Colonic mucosa (tissue), 4 donors: ENCODE measurements around the gene RPRD2. TPM values are rescaled to one million over a fixed set of nuclear protein-coding genes. Genes with fewer than 3 reads are reported as not detected.

Source experiments
- DNase-seq: peaks from one replicate; pipeline ENCODE4 v3.0.0-alpha.2; 2020
- H3K27ac ChIP-seq: fragments of 200-600 bp; one replicate; pipeline ENCODE4 v1.8.0; 2021
- H3K27me3 ChIP-seq: fragments of 200-600 bp; one replicate; pipeline ENCODE4 v1.8.0; 2021
- H3K36me3 ChIP-seq: fragments of 200-600 bp; one replicate; pipeline ENCODE4 v1.8.0; 2021
- H3K4me1 ChIP-seq: fragments of 200-600 bp; one replicate; pipeline ENCODE4 v1.8.0; 2021; ENCODE audit warnings: mild to moderate bottlenecking
- H3K4me3 ChIP-seq: fragments of 200-600 bp; one replicate; pipeline ENCODE4 v1.8.0; 2021
- H3K9ac ChIP-seq, 2 donors: one replicate each; pipeline ENCODE4 v1.7.0; 2013; ENCODE audit warnings: control low read depth in 2 of 2, low read depth in 2 of 2, low read length in 2 of 2
- H3K9me3 ChIP-seq: fragments of 200-600 bp; one replicate; pipeline ENCODE4 v1.8.0; 2021
- CTCF ChIP-seq: fragments of 200-600 bp; IDR thresholded peaks from one replicate; pipeline ENCODE4 v1.8.0; 2022; ENCODE audit warnings: antibody characterized with exemption, mild to moderate bottlenecking
- intact Hi-C: fragments of 100-400 bp; cut with DNase I; formaldehyde crosslinking; loops from one replicate; pipeline ENCODE4 v1.14.1; 2022
- microRNA-seq: library from miRNA; unstranded; fragments of <30 nt; microRNA quantifications from one replicate; pipeline ENCODE4, GENCODE V29; 2019
- total RNA-seq, 2 donors: library from RNA; stranded (reverse); fragmentation: NEBNext Ultra II Directional in 1 of 2; extraction: Animal tissue kit (Norgen Biotek cat#: 25700) in 1 of 2; gene quantifications; one replicate each; pipeline ENCODE4 v1.2.1, GENCODE V29; 2021
- donor health status: healthy.
- donor health status: DM: no; HTN: no; CAD: no.
- donor health status: DM: no; HTN: no; CAD: no.

The RPRD2 gene
- total RNA-seq, 2 donors from 2014 or later: 27.0 to 28.9 TPM

- H3K27ac ChIP-seq: peak overlapping the region; percentile 75
- peak overlapping the region in 1 of 2 donors; percentile 86 for H3K9ac ChIP-seq
- H3K4me3 ChIP-seq: no peak overlapping the region
- intact Hi-C loops: no loop called here
- no peak for TF ChIP-seq CTCF
- H3K27me3 ChIP-seq: no peaks in the 10 kb centered on the region
- no peak for DNase-seq
- H3K9me3 ChIP-seq: no peaks in the 10 kb centered on the region
- no peaks in the 10 kb centered on the region for H3K36me3 ChIP-seq
- H3K4me1 ChIP-seq: peaks cover 18% of the 10 kb centered on the region
Observed at GRCh38 chr1:150516616-150517015, 152.7 kb downstream of the RPRD2 start.

GRCh38 chr1:150521196-150521968, 157.4 kb downstream of the RPRD2 start:
- no peak overlapping the region for H3K4me3 ChIP-seq
- no peak for TF ChIP-seq CTCF
- H3K27ac ChIP-seq: no peak overlapping the region
- peaks cover 10% of the 10 kb centered on the region for H3K4me1 ChIP-seq
- no peak overlapping the region for H3K9ac ChIP-seq
- intact Hi-C loops: no loop called here
- DNase-seq: no peak
- no peaks in the 10 kb centered on the region for H3K36me3 ChIP-seq
- no peaks in the 10 kb centered on the region for H3K27me3 ChIP-seq
- no peaks in the 10 kb centered on the region for H3K9me3 ChIP-seq

- no peak overlapping the region for H3K27ac ChIP-seq
- H3K27me3 ChIP-seq: no peaks in the 10 kb centered on the region
- H3K9ac ChIP-seq: no peak overlapping the region
- H3K4me3 ChIP-seq: no peak overlapping the region
- intact Hi-C loops: no loop called here
- no peaks in the 10 kb centered on the region for H3K9me3 ChIP-seq
- TF ChIP-seq CTCF: no peak
- no peak for DNase-seq
- no peaks in the 10 kb centered on the region for H3K36me3 ChIP-seq
- no peaks in the 10 kb centered on the region for H3K4me1 ChIP-seq
Observed at GRCh38 chr1:150525348-150525747, 161.4 kb downstream of the RPRD2 start.

Small RNA genes lying within 50 kb of the gene (microRNA-seq; reads per million reads assigned to microRNA genes)
- gene MIR6878: not detected

Other genes with a start within 250 kb of the RPRD2 start
- gene PLEKHO1, start 214.2 kb upstream of the RPRD2 start, total RNA-seq: 10 to 100 TPM in 1 of 2 donors, 1 to 10 TPM in 1; 5.4 to 30.8 TPM
- gene ANP32E, start 128.0 kb upstream of the RPRD2 start, total RNA-seq: 10 to 100 TPM; 18.5 to 36.3 TPM
- under 1 TPM; 0.22 to 0.29 TPM for gene CA14, start 106.4 kb upstream of the RPRD2 start, total RNA-seq
- 100 to 1,000 TPM; 180 to 209 TPM for gene APH1A, start 95.1 kb upstream of the RPRD2 start, total RNA-seq
- gene C1orf54, start 91.4 kb upstream of the RPRD2 start, total RNA-seq: 1 to 10 TPM; 2.7 to 6.0 TPM
- gene CIART, start 81.6 kb upstream of the RPRD2 start, total RNA-seq: 1 to 10 TPM in 1 of 2 donors, under 1 TPM in 1; 0.69 to 1.6 TPM
- gene MRPS21, start 70.3 kb upstream of the RPRD2 start, total RNA-seq: 10 to 100 TPM; 42.7 to 68.6 TPM
- 10 to 100 TPM; 43.4 to 47.3 TPM for gene PRPF3, start 42.6 kb upstream of the RPRD2 start, total RNA-seq
- 10 to 100 TPM; 19.1 to 30.4 TPM for gene TARS2, start 123.3 kb downstream of the RPRD2 start, total RNA-seq
- gene ECM1, start 144.0 kb downstream of the RPRD2 start, total RNA-seq: 10 to 100 TPM in 1 of 2 donors, 1 to 10 TPM in 1; 6.3 to 10.5 TPM
- not detected for gene FALEC, start 151.6 kb downstream of the RPRD2 start, total RNA-seq
- 1 to 10 TPM; 4.9 to 6.3 TPM for gene ADAMTSL4, start 185.3 kb downstream of the RPRD2 start, total RNA-seq
- gene MCL1, start 215.5 kb downstream of the RPRD2 start, total RNA-seq: 100 to 1,000 TPM; 151 to 285 TPM